Thymus (tissue), 11 donors: Measurements from ENCODE around the gene METTL15. TPM values are rescaled to one million over a fixed set of nuclear protein-coding genes. Genes with fewer than 3 reads are reported as not detected.
"Not testable (repeated sequence)": the region's sequence is repeated elsewhere in the genome, so short reads cannot be mapped to it uniquely, and the experiment has no call there.

Experiments used
- DNase-seq, 9 donors: peaks; one replicate each; pipeline ENCODE4 v3.0.0-alpha.2; 2013; ENCODE audit warnings: low spot score in 9 of 9, low read depth in 6 of 9, missing footprints in 1 of 9
- H3K27ac ChIP-seq, 2 donors: one replicate each; pipeline ENCODE4 v1.5.1; 2013; ENCODE audit warnings: control low read depth in 1 of 2, low read depth in 1 of 2, low read length in 1 of 2, mild to moderate bottlenecking in 1 of 2, moderate library complexity in 1 of 2
- H3K27me3 ChIP-seq, 2 donors: one replicate each; pipeline ENCODE4 v1.5.1; 2013; ENCODE audit warnings: low read length in 1 of 2; ENCODE audit not compliant: control insufficient read depth in 2 of 2, insufficient read depth in 1 of 2
- H3K36me3 ChIP-seq, 2 donors: one replicate each; pipeline ENCODE4 v1.5.1; 2013; ENCODE audit warnings: low read length in 1 of 2, mild to moderate bottlenecking in 1 of 2, moderate library complexity in 1 of 2; ENCODE audit not compliant: control insufficient read depth in 2 of 2, insufficient read depth in 2 of 2
- H3K4me1 ChIP-seq, 2 donors: one replicate each; pipeline ENCODE4 v1.5.1; 2013; ENCODE audit warnings: low read length in 2 of 2; ENCODE audit not compliant: control insufficient read depth in 2 of 2, insufficient read depth in 2 of 2
- H3K4me3 ChIP-seq, 2 donors: one replicate each; pipeline ENCODE4 v1.5.1; 2013; ENCODE audit warnings: low read length in 2 of 2, control low read depth in 1 of 2, mild to moderate bottlenecking in 1 of 2
- H3K9me3 ChIP-seq, 2 donors: one replicate each; pipeline ENCODE4 v1.5.1; 2013; ENCODE audit warnings: low read length in 1 of 2, mild to moderate bottlenecking in 1 of 2; ENCODE audit not compliant: control insufficient read depth in 2 of 2, insufficient read depth in 1 of 2
- WGBS: extraction: QIAGEN DNeasy Blood & Tissue Kit; methylation state at CpG from one replicate; pipeline ENCODE4 v1.1.7; 2013; 5-methylcytosine and 5-hydroxymethylcytosine counted together
- polyA plus RNA-seq: library from polyadenylated mRNA; stranded (reverse); fragments of 200-250 nt; gene quantifications from one replicate; pipeline ENCODE4 v1.2.3, GENCODE V29; 2013
- total RNA-seq: library from RNA; stranded (reverse); fragments of 120-200 nt; gene quantifications from one replicate; pipeline ENCODE4 v1.2.4, GENCODE V29; 2013
- donor health status: healthy.

Gene METTL15
- total and polyA plus RNA-seq, 2 donors = 6.9 to 8.5 TPM

GRCh38 chr11:28284196-28284595, 176.0 kb downstream of the METTL15 start:
- no peaks in the 10 kb centered on the region for H3K27me3 ChIP-seq
- H3K4me1 ChIP-seq = no peaks in the 10 kb centered on the region
- H3K27ac ChIP-seq = no peak overlapping the region
- 97% methylated on average over 1 of the region's 1 CpG for WGBS
- H3K36me3 ChIP-seq = no peaks in the 10 kb centered on the region
- H3K9me3 ChIP-seq = no peaks in the 10 kb centered on the region
- no peak overlapping the region for H3K4me3 ChIP-seq
- DNase-seq = no peak

GRCh38 chr11:28289444-28289843, 181.3 kb downstream of the METTL15 start:
- Histone ChIP-seq H3K4me1 (no peaks in the 10 kb centered on the region), H3K27ac (no peak overlapping the region), H3K27me3 (no peaks in the 10 kb centered on the region), H3K4me3 (no peak overlapping the region), H3K9me3 (no peaks in the 10 kb centered on the region), H3K36me3 (peaks cover 0 to 4% of the 10 kb centered on the region in 2 donors)
- 100% methylated on average over 1 of the region's 1 CpG for WGBS
- DNase-seq = no peak

GRCh38 chr11:28290995-28291394, 182.8 kb downstream of the METTL15 start:
- not testable (repeated sequence) for H3K27ac ChIP-seq, DNase-seq, H3K4me3 ChIP-seq, H3K27me3 ChIP-seq, H3K36me3 ChIP-seq, H3K4me1 ChIP-seq, H3K9me3 ChIP-seq
- 97% methylated on average over 7 of the region's 7 CpGs for WGBS

- no peak for DNase-seq
- no peak overlapping the region for H3K4me3 ChIP-seq
- no peaks in the 10 kb centered on the region for H3K27me3 ChIP-seq
- 97% methylated on average over 2 of the region's 2 CpGs for WGBS
- no peaks in the 10 kb centered on the region for H3K9me3 ChIP-seq
- peaks cover 2 to 3% of the 10 kb centered on the region in 2 donors for H3K36me3 ChIP-seq
- no peaks in the 10 kb centered on the region for H3K4me1 ChIP-seq
- no peak overlapping the region for H3K27ac ChIP-seq
Measured at GRCh38 chr11:28296426-28296825, 188.2 kb downstream of the METTL15 start.

GRCh38 chr11:28298209-28298608, 190.0 kb downstream of the METTL15 start:
- WGBS = 97% methylated on average over 3 of the region's 3 CpGs
- Histone ChIP-seq H3K4me1 (no peaks in the 10 kb centered on the region), H3K27me3 (no peaks in the 10 kb centered on the region), H3K36me3 (peaks cover 2 to 3% of the 10 kb centered on the region in 2 donors), H3K9me3 (no peaks in the 10 kb centered on the region), H3K4me3 (no peak overlapping the region), H3K27ac (no peak overlapping the region)
- no peak for DNase-seq

GRCh38 chr11:28303477-28304191, 195.4 kb downstream of the METTL15 start:
- WGBS = 97% methylated on average over 2 of the region's 2 CpGs
- no peaks in the 10 kb centered on the region for H3K36me3 ChIP-seq
- no peaks in the 10 kb centered on the region for H3K27me3 ChIP-seq
- H3K9me3 ChIP-seq = no peaks in the 10 kb centered on the region
- no peaks in the 10 kb centered on the region for H3K4me1 ChIP-seq
- DNase-seq = no peak
- H3K27ac ChIP-seq = no peak overlapping the region
- H3K4me3 ChIP-seq = no peak overlapping the region

GRCh38 chr11:28315440-28315839, 207.3 kb downstream of the METTL15 start:
- DNase-seq = no peak
- H3K4me3 ChIP-seq = no peak overlapping the region
- H3K27ac ChIP-seq = no peak overlapping the region
- no peaks in the 10 kb centered on the region for H3K27me3 ChIP-seq
- H3K36me3 ChIP-seq = no peaks in the 10 kb centered on the region
- no peaks in the 10 kb centered on the region for H3K4me1 ChIP-seq
- WGBS = 100% methylated on average over 1 of the region's 1 CpG
- H3K9me3 ChIP-seq = no peaks in the 10 kb centered on the region

- no peak overlapping the region for H3K4me3 ChIP-seq
- WGBS = 94% methylated on average over 3 of the region's 3 CpGs
- no peaks in the 10 kb centered on the region for H3K4me1 ChIP-seq
- H3K9me3 ChIP-seq = no peaks in the 10 kb centered on the region
- DNase-seq = no peak
- no peak overlapping the region for H3K27ac ChIP-seq
- no peaks in the 10 kb centered on the region for H3K36me3 ChIP-seq
- no peaks in the 10 kb centered on the region for H3K27me3 ChIP-seq
Measured at GRCh38 chr11:28318871-28319270, 210.7 kb downstream of the METTL15 start.

GRCh38 chr11:28323621-28324020, 215.4 kb downstream of the METTL15 start:
- Histone ChIP-seq H3K27ac (no peak overlapping the region), H3K9me3 (no peaks in the 10 kb centered on the region), H3K36me3 (no peaks in the 10 kb centered on the region), H3K4me3 (no peak overlapping the region), H3K4me1 (no peaks in the 10 kb centered on the region), H3K27me3 (no peaks in the 10 kb centered on the region)
- DNase-seq = no peak
